Prostate gland (tissue), 2 donors: Measurements from ENCODE around the gene ENGASE.

Experiments used
- CTCF ChIP-seq, 4 experiments: fragments of 200-600 bp in 2 of 4; fragments of 450-650 bp in 2 of 4; sonication (generic) in 2 of 4; IDR thresholded peaks; 1 replicate in 3 of 4; 2 replicates in 1 of 4; pipeline ENCODE4 v1.5.1; 2016 to 2019; ENCODE audit warnings: antibody characterized with exemption in 4 of 4, mild to moderate bottlenecking in 2 of 4, moderate library complexity in 2 of 4
- POLR2A ChIP-seq: fragments of 450-650 bp; IDR thresholded peaks from one replicate; pipeline ENCODE4 v1.6.1; 2016; ENCODE audit warnings: antibody characterized with exemption, mild to moderate bottlenecking

- TF ChIP-seq CTCF (IDR thresholded peaks at IDR 0.05) (no peak), POLR2A (no peak)
These were observed 7.7 kb upstream of the ENGASE start for GRCh38 chr17:79066963-79067362.
